ENCODE data around the gene LIPK.

DNA sequence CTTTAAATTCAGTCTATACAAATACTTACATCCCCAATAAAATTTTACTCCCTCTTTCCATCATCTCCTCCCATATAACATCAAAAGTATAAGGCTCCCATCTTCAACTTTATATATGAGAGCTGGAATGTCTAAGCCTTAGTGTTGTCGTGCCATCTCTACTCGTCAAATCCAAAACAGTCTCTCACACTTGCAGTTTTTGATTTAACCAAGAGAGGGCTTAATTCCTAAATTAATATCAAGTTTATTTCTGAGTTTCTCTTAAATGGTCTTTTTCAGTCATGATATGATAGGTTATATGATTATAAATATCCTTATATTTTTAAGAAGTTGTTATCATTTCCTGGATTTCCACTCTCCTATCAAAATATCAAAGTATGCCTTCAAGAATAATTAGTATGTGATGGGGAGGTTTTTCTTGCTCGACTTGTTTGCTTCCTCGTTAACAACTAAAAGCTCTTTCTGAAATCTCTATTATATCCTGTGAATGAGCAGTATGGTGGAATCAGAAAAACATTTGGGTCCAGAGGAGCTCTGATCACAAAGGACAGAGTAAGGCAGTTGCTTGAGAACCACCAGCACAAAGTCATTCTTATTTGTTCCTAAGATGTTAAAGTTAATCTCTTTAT, 12.5 kb upstream of the LIPK start:
- TF ChIP-seq EZH2 (IDR thresholded peaks at IDR 0.05; ENCODE audit: insufficient read depth, poor library complexity, severe bottlenecking) (no peak), EZH2phosphoT487 (IDR thresholded peaks at IDR 0.05; ENCODE audit: insufficient read depth, low read depth) (no peak)
